Common myeloid progenitor, CD34-positive (primary cell): ENCODE data around the gene ATOX1.
"Not testable (repeated sequence)": the region's sequence is repeated elsewhere in the genome, so short reads cannot be mapped to it uniquely, and the experiment has no call there.

Experiments
- CTCF ChIA-PET: fragments of 350-600 bp; sonication (Branson Sonifier 250); formaldehyde crosslinking; loops from one replicate; lab custom pipeline; 2021; ENCODE audit warnings: antibody characterized with exemption; lab: Charles Lee
- POLR2A ChIA-PET: fragments of 350-600 bp; sonication (Branson Sonifier 250); formaldehyde crosslinking; loops from one replicate; lab custom pipeline; 2021; ENCODE audit warnings: antibody characterized with exemption; lab: Charles Lee
- DNase-seq, 3 donors: peaks; one replicate each; pipeline versions ENCODE4 v3.0.0 to v3.0.0-alpha.2; 2013
- H3K27ac ChIP-seq, 2 experiments: 1 replicate in 1 of 2; 2 replicates in 1 of 2; pipeline ENCODE4 v1.7.0; 2013; ENCODE audit warnings: inconsistent platforms in 2 of 2, low read length in 2 of 2, mild to moderate bottlenecking in 2 of 2, low read depth in 1 of 2, moderate library complexity in 1 of 2; ENCODE audit not compliant: severe bottlenecking in 2 of 2, insufficient read depth in 1 of 2, poor library complexity in 1 of 2
- H3K27me3 ChIP-seq, 5 experiments: replicated peaks in 2 of 5; 1 replicate in 3 of 5; 2 replicates in 2 of 5; pipeline versions ENCODE4 v1.6.1 to v1.7.0; 2013; ENCODE audit warnings: low read length in 4 of 5, mild to moderate bottlenecking in 2 of 5, moderate library complexity in 2 of 5, inconsistent platforms in 1 of 5; ENCODE audit not compliant: insufficient read depth in 5 of 5, control insufficient read depth in 4 of 5
- H3K36me3 ChIP-seq, 4 experiments: 1 replicate in 2 of 4; 2 replicates in 2 of 4; pipeline versions ENCODE4 v1.6.1 to v1.7.0; 2013; ENCODE audit warnings: low read length in 3 of 4, control low read depth in 1 of 4, mild to moderate bottlenecking in 1 of 4; ENCODE audit not compliant: control insufficient read depth in 4 of 4, insufficient read depth in 4 of 4
- H3K4me1 ChIP-seq, 4 experiments: 1 replicate in 3 of 4; 2 replicates in 1 of 4; pipeline versions ENCODE4 v1.6.1 to v1.7.1; 2013; ENCODE audit warnings: low read length in 3 of 4, mild to moderate bottlenecking in 3 of 4, control low read depth in 1 of 4, inconsistent platforms in 1 of 4, moderate library complexity in 1 of 4; ENCODE audit not compliant: control insufficient read depth in 4 of 4, insufficient read depth in 4 of 4; ENCODE audit errors: control extremely low read depth in 1 of 4
- H3K4me3 ChIP-seq, 7 experiments: 1 replicate in 4 of 7; 2 replicates in 3 of 7; pipeline versions ENCODE4 v1.5.1 to v1.7.0; 2013; ENCODE audit warnings: mild to moderate bottlenecking in 7 of 7, low read length in 6 of 7, moderate library complexity in 6 of 7, inconsistent platforms in 2 of 7, low read depth in 2 of 7, control low read depth in 1 of 7; ENCODE audit not compliant: insufficient read depth in 4 of 7, control insufficient read depth in 1 of 7; ENCODE audit errors: extremely low read depth in 1 of 7
- H3K9me3 ChIP-seq, 5 experiments: 1 replicate in 4 of 5; 2 replicates in 1 of 5; pipeline versions ENCODE4 v1.6.1 to v1.7.1; 2013; ENCODE audit warnings: low read length in 4 of 5, mild to moderate bottlenecking in 2 of 5, inconsistent platforms in 1 of 5, low read depth in 1 of 5, moderate library complexity in 1 of 5; ENCODE audit not compliant: control insufficient read depth in 4 of 5, insufficient read depth in 2 of 5; ENCODE audit errors: control extremely low read depth in 1 of 5
- WGBS: methylation state at CpG from one replicate; pipeline ENCODE4 v1.1.5; 2013; ENCODE audit not compliant: insufficient coverage; 5-methylcytosine and 5-hydroxymethylcytosine counted together

The ATOX1 gene

GRCh38 chr5:151729597-151729996 is 28.8 kb downstream of the ATOX1 start:
- H3K4me3 ChIP-seq, result not testable (repeated sequence)
- WGBS, result 60% methylated on average over 2 of the region's 5 CpGs

DNA sequence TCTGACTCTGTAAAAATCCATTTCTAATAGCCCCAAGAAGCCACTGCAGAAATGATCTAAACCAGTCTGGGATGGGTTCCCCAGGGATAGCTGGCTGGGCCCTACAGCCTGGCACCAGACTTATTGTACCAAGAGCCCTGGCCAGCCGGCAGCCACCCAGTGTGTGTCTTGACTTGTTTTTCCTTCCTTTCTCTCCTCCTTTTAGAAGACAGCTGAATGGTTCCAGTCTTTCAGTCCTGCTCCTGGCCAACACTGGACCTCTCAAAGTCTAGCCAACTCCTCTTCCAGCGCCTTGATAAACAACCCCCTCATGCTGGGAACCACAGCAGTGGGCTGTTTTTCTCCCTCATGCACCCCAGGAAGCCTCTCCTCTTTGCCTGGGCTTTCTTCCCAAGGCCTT is 34.1 kb downstream of the ATOX1 start:
- H3K27ac ChIP-seq, result no peak overlapping the region
- 100% methylated on average over 2 of the region's 2 CpGs for WGBS
- H3K36me3 ChIP-seq, result peaks cover 0 to 2% (median 0%) of the 10 kb centered on the region in 4 experiments
- ChIA-PET POLR2A (no interaction called here), CTCF (no interaction called here)
- peaks cover 0 to 4% (median 0%) of the 10 kb centered on the region in 5 experiments for H3K9me3 ChIP-seq
- no peaks in the 10 kb centered on the region for H3K27me3 ChIP-seq
- DNase-seq, result no peak
- no peak overlapping the region for H3K4me3 ChIP-seq
- H3K4me1 ChIP-seq, result peaks cover 6 to 18% (median 10%) of the 10 kb centered on the region in 4 experiments

More at GRCh38 chr5:151729597-151729996, 28.8 kb downstream of the ATOX1 start:
- H3K9me3 ChIP-seq, result peaks cover 0 to 12% (median 5%) of the 10 kb centered on the region in 5 experiments
- H3K36me3 ChIP-seq, H3K27me3 ChIP-seq, H3K27ac ChIP-seq, H3K4me1 ChIP-seq, POLR2A ChIA-PET: not testable (repeated sequence)
- CTCF ChIA-PET, result interaction anchor here (1.0 kb wide), 1 partner anchor 10 kb away, joined by 4 read pairs; no protein-coding TSS in a partner anchor
- DNase-seq, result peak in 2 of 3 donors; percentile 9 to 10

DNA sequence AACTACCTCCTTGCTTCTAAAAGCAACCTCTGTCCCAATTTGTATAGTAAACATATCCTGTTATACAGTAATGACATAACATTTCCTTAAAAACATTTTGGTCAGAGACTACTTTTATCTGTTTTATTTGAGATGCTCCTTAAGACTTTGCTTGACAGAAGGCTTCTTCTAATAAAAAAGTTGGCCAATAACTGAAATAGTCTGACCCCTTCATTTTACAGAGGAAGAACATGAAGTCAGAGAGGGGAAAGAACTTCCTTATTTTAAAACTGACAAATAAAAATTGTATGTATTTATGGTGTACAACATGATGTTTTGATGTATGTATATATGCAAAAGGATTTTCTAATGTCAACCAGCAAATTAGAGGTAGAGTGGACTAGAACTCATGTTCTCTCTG is 35.9 kb downstream of the ATOX1 start:
- ChIA-PET CTCF (interaction anchor here (0.8 to 9.2 kb wide), 7 partner anchors 11 to 70 kb away, joined by 3 to 113 read pairs (median 5); no protein-coding TSS in a partner anchor), POLR2A (no interaction called here)
- H3K9me3 ChIP-seq, result no peaks in the 10 kb centered on the region
- H3K36me3 ChIP-seq, result peaks cover 0 to 2% (median 0%) of the 10 kb centered on the region in 4 experiments
- no peak overlapping the region for H3K4me3 ChIP-seq
- H3K4me1 ChIP-seq, result peaks cover 6 to 18% (median 10%) of the 10 kb centered on the region in 4 experiments
- H3K27me3 ChIP-seq, result no peaks in the 10 kb centered on the region
- no peak overlapping the region for H3K27ac ChIP-seq
- DNase-seq, result no peak

DNA sequence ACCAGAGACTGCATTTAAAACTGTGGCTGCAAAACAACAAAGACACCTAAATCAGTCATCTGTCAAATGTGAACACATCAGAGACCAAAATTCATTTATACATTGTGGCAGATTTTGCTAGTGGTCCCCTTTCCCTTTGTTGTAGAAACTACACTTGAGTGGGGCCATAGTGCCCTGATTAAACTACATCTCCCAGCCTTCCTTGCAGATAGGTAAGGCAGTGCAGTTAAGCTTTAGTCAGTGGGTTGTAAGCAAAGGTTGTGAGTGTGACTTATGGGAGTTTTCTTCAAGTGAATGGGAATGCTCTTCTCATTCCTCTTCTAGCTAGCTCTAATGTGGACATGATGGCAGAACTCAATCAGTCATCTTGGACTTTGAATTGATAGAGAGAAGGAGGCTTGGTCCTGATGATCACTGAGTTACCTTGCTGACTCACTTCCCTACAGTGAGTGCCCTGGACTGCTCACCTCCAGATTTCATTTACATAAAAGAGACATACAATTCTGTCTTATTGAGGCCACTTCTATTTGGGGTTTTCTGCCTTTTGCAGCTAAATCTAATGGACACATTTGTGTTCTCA is 36.5 kb downstream of the ATOX1 start:
- peaks cover 6 to 18% (median 10%) of the 10 kb centered on the region in 4 experiments for H3K4me1 ChIP-seq
- peaks cover 0 to 2% (median 0%) of the 10 kb centered on the region in 4 experiments for H3K36me3 ChIP-seq
- H3K27ac ChIP-seq, result peak overlapping the region in 1 of 2 experiments; percentile 27
- H3K4me3 ChIP-seq, result no peak overlapping the region
- H3K27me3 ChIP-seq, result no peaks in the 10 kb centered on the region
- ChIA-PET CTCF (interaction anchor here (0.8 to 9.2 kb wide), 8 partner anchors 10 to 69 kb away, joined by 3 to 113 read pairs (median 6); no protein-coding TSS in a partner anchor), POLR2A (no interaction called here)
- no peak for DNase-seq
- H3K9me3 ChIP-seq, result no peaks in the 10 kb centered on the region

DNA sequence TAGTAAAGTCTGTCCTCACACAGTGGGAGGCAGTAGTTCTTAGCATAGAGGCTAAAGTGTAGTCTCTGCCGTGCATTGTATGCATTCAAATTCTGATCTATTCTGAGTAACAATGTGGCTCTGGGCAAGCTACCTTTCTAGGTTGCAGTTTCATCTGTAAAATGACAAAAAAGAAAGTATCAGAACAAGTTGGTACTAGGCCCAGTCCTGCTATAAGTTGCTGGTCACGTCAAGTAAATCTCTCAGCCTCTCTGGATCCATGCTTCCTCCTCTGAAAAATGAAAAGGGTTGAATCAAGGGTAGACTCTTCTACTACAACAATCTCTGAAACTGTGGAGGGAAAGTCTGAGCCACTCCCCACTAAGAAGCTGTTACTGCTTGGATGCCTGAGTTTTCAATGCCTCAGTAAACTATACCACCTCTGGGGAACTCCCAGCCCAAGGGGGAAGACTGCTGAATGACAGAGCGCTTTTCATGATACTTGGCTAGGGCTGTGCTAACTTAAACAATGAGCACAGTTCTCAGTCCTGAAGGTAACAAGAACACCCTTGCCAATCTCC is 37.3 kb downstream of the ATOX1 start:
- Histone ChIP-seq H3K36me3 (no peaks in the 10 kb centered on the region), H3K4me3 (no peak overlapping the region), H3K9me3 (no peaks in the 10 kb centered on the region), H3K27me3 (no peaks in the 10 kb centered on the region), H3K4me1 (peaks cover 6 to 18% (median 10%) of the 10 kb centered on the region in 4 experiments), H3K27ac (peak overlapping the region in 1 of 2 experiments; percentile 27)
- DNase-seq, result peak in 2 of 3 donors; percentile 66 to 67
- 93% methylated on average over 3 of the region's 3 CpGs for WGBS
- ChIA-PET POLR2A (no interaction called here), CTCF (interaction anchor here (0.6 to 9.2 kb wide), 11 partner anchors 13 to 69 kb away, joined by 3 to 113 read pairs (median 5); no protein-coding TSS in a partner anchor)

DNA sequence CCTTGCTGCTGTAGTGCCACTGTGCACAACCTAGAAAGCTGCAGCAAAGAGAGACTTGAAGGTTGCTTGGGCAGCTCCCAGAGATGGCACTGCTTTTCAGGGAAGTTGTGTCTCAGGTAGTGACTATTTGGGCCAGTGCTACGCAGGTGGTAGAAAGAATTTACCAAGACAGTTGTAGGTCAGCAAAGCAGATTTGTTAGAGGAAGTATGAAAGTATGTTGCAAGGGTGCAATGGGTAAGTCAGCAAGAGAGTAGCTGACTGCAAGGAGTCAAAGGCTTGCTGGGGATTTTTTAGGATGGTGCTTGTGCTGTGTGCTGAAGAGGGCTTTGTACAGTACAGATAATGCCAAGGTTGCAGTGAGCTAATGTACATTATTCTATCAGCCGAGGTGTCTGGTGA is 38.2 kb downstream of the ATOX1 start:
- no peaks in the 10 kb centered on the region for H3K27me3 ChIP-seq
- H3K36me3 ChIP-seq, result no peaks in the 10 kb centered on the region
- H3K9me3 ChIP-seq, result no peaks in the 10 kb centered on the region
- H3K4me3 ChIP-seq, result no peak overlapping the region
- WGBS, result 100% methylated on average over 2 of the region's 2 CpGs
- CTCF ChIA-PET, result interaction anchor here (0.8 to 9.2 kb wide), 11 partner anchors 9 to 68 kb away, joined by 3 to 113 read pairs (median 4); no protein-coding TSS in a partner anchor
- DNase-seq, result no peak
- POLR2A ChIA-PET, result no interaction called here
- no peak overlapping the region for H3K27ac ChIP-seq
- peaks cover 6 to 18% (median 10%) of the 10 kb centered on the region in 4 experiments for H3K4me1 ChIP-seq
